Uterus (tissue), 4 donors: ENCODE results near the gene PLCB2. TPM values are rescaled to one million over a fixed set of nuclear protein-coding genes. Genes with fewer than 3 reads are reported as not detected.

ENCODE experiments used
- DNase-seq, 2 donors: peaks; one replicate each; pipeline ENCODE4 v3.0.0-alpha.2; 2019 to 2020
- H3K27ac ChIP-seq, 2 donors: fragments of 200-600 bp; sonication (generic); 1 replicate in 1 of 2; 2 replicates in 1 of 2; pipeline ENCODE4 v1.5.1; 2016 to 2018
- H3K27me3 ChIP-seq, 2 donors: fragments of 200-600 bp; sonication (generic); one replicate each; pipeline ENCODE4 v1.5.1; 2018 to 2019; ENCODE audit warnings: control low read depth in 1 of 2
- H3K36me3 ChIP-seq, 2 donors: fragments of 200-600 bp; sonication (generic); one replicate each; pipeline ENCODE4 v1.5.1; 2019; ENCODE audit warnings: control low read depth in 1 of 2
- H3K4me1 ChIP-seq, 2 donors: fragments of 200-600 bp; sonication (generic); one replicate each; pipeline ENCODE4 v1.5.1; 2018 to 2019; ENCODE audit warnings: control low read depth in 1 of 2
- H3K4me3 ChIP-seq, 2 donors: fragments of 200-600 bp; sonication (generic); 1 replicate in 1 of 2; 2 replicates in 1 of 2; pipeline ENCODE4 v1.5.1; 2018 to 2019; ENCODE audit warnings: mild to moderate bottlenecking in 1 of 2
- H3K9me3 ChIP-seq, 2 donors: fragments of 200-600 bp; sonication (generic); one replicate each; pipeline ENCODE4 v1.5.1; 2019; ENCODE audit warnings: control low read depth in 1 of 2
- CTCF ChIP-seq, 4 experiments: fragments of 200-600 bp in 2 of 4; fragments of 450-650 bp in 2 of 4; sonication (generic) in 2 of 4; IDR thresholded peaks; one replicate each; pipeline ENCODE4 v1.5.1; 2016 to 2019; ENCODE audit warnings: antibody characterized with exemption in 4 of 4, mild to moderate bottlenecking in 2 of 4, moderate library complexity in 1 of 4
- POLR2A ChIP-seq, 2 donors: fragments of 450-650 bp; IDR thresholded peaks; one replicate each; pipeline ENCODE4 v1.6.1; 2016; ENCODE audit warnings: antibody characterized with exemption in 2 of 2, mild to moderate bottlenecking in 1 of 2, moderate library complexity in 1 of 2
- intact Hi-C: fragments of 100-400 bp; cut with DNase I; formaldehyde crosslinking; loops from one replicate; pipeline ENCODE4 v1.15.1; 2023; ENCODE audit warnings: low total_unique reads
- total RNA-seq, 4 donors: library from RNA; depleted of rRNA in 3 of 4; stranded (reverse); fragments of >200 nt in 3 of 4; gene quantifications; one replicate each; pipeline versions ENCODE4 v1.1.0 to v1.2.4, GENCODE V29; 2014 to 2023
- donor health status: DM: yes; HTN: yes; CAD: no.

Gene PLCB2
- total RNA-seq, 4 donors from 2014 or later: 3.5 to 19.0 (median 9.3) TPM

DNA sequence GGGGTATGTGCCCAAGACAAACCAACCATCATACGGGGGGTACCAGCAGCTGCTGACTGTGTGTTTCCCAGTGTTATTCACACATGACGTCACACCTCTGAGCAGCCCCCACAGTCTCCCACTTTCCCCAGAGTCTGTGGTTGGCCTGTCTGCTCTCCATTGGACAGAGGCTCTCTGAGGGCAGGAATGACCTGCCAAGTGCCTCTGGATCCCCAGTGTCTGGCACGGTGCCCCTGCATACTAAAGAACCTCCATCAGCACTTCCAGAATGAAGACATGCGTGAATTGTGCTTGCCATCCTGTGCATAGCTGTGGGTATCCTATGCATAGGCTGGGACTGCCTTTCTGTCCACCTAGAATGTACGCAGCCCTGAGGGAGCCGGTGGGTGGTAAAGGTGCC lies 36.5 kb upstream of the PLCB2 start:
- no peaks in the 10 kb centered on the region for H3K27me3 ChIP-seq
- H3K4me3 ChIP-seq: no peak overlapping the region
- intact Hi-C loops: loop anchor here (10.0 kb wide), 1 partner anchor 59 kb away; the partner anchor contains the start of gene ANKRD63
- H3K27ac ChIP-seq: peak overlapping the region in 1 of 2 donors; percentile 48
- no peak for TF ChIP-seq POLR2A (IDR thresholded peaks at IDR 0.05)
- TF ChIP-seq CTCF (IDR thresholded peaks at IDR 0.05): no peak
- no peaks in the 10 kb centered on the region for H3K36me3 ChIP-seq
- no peaks in the 10 kb centered on the region for H3K9me3 ChIP-seq
- no peak for DNase-seq
- H3K4me1 ChIP-seq: peaks cover 2 to 3% of the 10 kb centered on the region in 2 donors

DNA sequence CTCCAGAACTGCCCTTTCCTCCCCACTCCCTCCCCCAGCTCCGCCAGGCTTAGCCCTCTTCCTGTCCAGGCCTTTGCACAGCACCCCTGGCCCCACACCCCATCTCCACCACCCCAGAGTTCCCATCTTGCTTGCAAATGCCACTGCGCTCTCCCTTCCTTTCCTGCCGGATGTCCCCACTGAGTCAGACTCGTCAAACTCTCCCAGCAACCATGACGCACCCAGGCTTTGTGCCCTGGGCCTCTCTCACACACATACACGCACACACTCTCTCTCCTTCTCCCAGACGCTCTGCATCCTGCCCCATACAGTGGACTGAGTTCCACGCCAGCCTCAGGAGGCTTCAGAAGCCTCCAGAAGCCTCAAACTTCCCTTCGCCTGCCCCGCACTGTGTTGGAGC lies 35.8 kb upstream of the PLCB2 start:
- no peak for DNase-seq
- TF ChIP-seq CTCF (IDR thresholded peaks at IDR 0.05) (no peak), POLR2A (IDR thresholded peaks at IDR 0.05) (no peak)
- no peaks in the 10 kb centered on the region for H3K27me3 ChIP-seq
- H3K9me3 ChIP-seq: no peaks in the 10 kb centered on the region
- peak overlapping the region; percentile 5 to 48 for H3K27ac ChIP-seq
- no peaks in the 10 kb centered on the region for H3K36me3 ChIP-seq
- peaks cover 3 to 9% of the 10 kb centered on the region in 2 donors for H3K4me1 ChIP-seq
- intact Hi-C loops: loop anchor here (10.0 kb wide), 1 partner anchor 59 kb away; the partner anchor contains the start of gene ANKRD63
- H3K4me3 ChIP-seq: no peak overlapping the region

DNA sequence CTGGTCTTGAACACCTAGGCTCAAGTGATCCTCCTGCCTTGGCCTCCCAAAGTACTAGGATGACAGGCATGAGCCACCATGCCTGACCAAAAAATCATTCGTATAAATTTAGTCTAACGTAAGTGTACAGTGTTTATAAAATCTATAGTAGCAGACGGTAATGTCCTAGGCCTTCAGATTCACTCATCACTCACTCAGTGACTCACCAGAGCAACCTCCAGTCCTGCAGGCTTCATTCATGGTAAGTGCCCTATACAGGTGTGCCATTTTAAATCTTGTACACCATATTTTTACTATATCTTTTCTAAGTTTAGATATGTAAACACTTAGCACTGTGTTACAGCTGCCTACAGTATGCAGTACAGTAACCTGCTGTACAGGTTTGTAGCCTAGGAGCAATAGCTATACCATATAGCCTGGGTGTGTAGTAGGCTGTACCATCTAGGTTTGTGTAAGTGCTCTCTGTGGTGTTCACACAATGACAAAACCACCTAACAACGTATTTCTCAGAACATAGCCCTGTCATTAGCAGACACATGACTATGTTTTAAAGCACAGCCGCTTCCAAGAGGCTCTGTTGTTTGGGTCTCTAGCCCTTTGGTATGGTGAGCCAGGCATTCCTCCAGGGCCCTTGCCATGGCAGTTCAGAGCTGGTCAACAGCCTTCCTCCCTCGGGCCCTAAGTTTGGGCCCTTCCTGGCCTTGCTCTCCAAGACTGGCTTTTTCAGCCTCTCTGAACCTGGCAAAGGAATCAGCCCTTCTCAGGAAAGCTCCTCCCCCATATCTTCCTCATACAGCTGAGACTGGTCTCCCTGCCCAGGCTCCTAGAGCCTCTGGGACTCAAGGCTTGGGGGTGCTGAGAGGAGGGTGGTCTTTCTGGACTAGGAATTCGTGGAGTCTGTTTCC lies 34.9 kb upstream of the PLCB2 start:
- peak overlapping the region; percentile 5 to 48 for H3K27ac ChIP-seq
- peaks cover 7 to 16% of the 10 kb centered on the region in 2 donors for H3K4me1 ChIP-seq
- no peak overlapping the region for H3K4me3 ChIP-seq
- no peaks in the 10 kb centered on the region for H3K27me3 ChIP-seq
- no peaks in the 10 kb centered on the region for H3K36me3 ChIP-seq
- intact Hi-C loops: loop anchor here (10.0 kb wide), 1 partner anchor 58 kb away; the partner anchor contains the start of gene ANKRD63
- H3K9me3 ChIP-seq: no peaks in the 10 kb centered on the region
- DNase-seq: no peak
- TF ChIP-seq POLR2A (IDR thresholded peaks at IDR 0.05): no peak
- TF ChIP-seq CTCF (IDR thresholded peaks at IDR 0.05): no peak

- intact Hi-C loops: loop anchor here (10.0 kb wide), 1 partner anchor 56 kb away; the partner anchor contains the start of gene ANKRD63
- Histone ChIP-seq H3K27me3 (no peaks in the 10 kb centered on the region), H3K27ac (peak within 1 kb of the TSS; percentile 96 to 97), H3K36me3 (no peaks in the 10 kb centered on the region), H3K9me3 (no peaks in the 10 kb centered on the region), H3K4me3 (peak within 1 kb of the TSS; percentile 32 to 41), H3K4me1 (peaks cover 7 to 21% of the 10 kb centered on the region in 2 donors)
- peak; percentile 89 to 93 for DNase-seq
- TF ChIP-seq POLR2A (IDR thresholded peaks at IDR 0.05) (peak; percentile 72 to 73), CTCF (IDR thresholded peaks at IDR 0.05) (no peak)
Measured at GRCh38 chr15:40340740-40341400, 33.1 kb upstream of the PLCB2 start, which contains the start of gene CCDC9B. Gene CCDC9B (minus strand): TSS chr15:40340939. CDS start chr15:40340819, 120 bp downstream.
